HEK293T (cell line): ENCODE measurements around the gene CAPN3.

Experiments
- BHLHE40 ChIP-seq: fragments of 450-650 bp; IDR thresholded peaks from 2 replicates; pipeline ENCODE4 v1.6.1; 2016; ENCODE audit warnings: mild to moderate bottlenecking, moderate library complexity, borderline replicate concordance
- FOXA1 ChIP-seq: fragments of 450-650 bp; IDR thresholded peaks from 2 replicates; pipeline ENCODE4 v1.6.1; 2016; ENCODE audit warnings: mild to moderate bottlenecking
- HDGF ChIP-seq: fragments of 450-650 bp; IDR thresholded peaks from 2 replicates; pipeline ENCODE4 v1.6.1; 2017; ENCODE audit warnings: antibody characterized with exemption, borderline replicate concordance
- L3MBTL2 ChIP-seq: fragments of 450-650 bp; conservative IDR thresholded peaks from 2 replicates; pipeline ENCODE4 v1.6.1; 2016; ENCODE audit warnings: mild to moderate bottlenecking
- PKNOX1 ChIP-seq: fragments of 450-650 bp; IDR thresholded peaks from 2 replicates; pipeline ENCODE4 v1.6.1; 2016
- SP1 ChIP-seq: fragments of 450-650 bp; IDR thresholded peaks from 2 replicates; pipeline ENCODE4 v1.6.1; 2017
- TARDBP ChIP-seq: fragments of 450-650 bp; IDR thresholded peaks from 2 replicates; pipeline ENCODE4 v1.6.1; 2016
- ZNF384 ChIP-seq: fragments of 450-650 bp; IDR thresholded peaks from 2 replicates; pipeline ENCODE4 v1.6.1; 2016

- TF ChIP-seq FOXA1 (no peak), SP1 (no peak), ZNF384 (no peak), TARDBP (no peak), PKNOX1 (no peak), HDGF (no peak), L3MBTL2 (no peak), BHLHE40 (no peak)
Observed at GRCh38 chr15:42375252-42375651, 16.0 kb downstream of the CAPN3 start.
